HepG2 (cell line): ENCODE results near the gene BCAS4. TPM values are rescaled to one million over a fixed set of nuclear protein-coding genes. Genes with fewer than 3 reads are reported as not detected.
A peak's percentile ranks its signal among the peaks of the same experiment; 100 is the strongest.

Experiments
- FLYWCH1 ChIP-seq: sonication (generic); formaldehyde crosslinking; IDR thresholded peaks from 2 replicates; pipeline ENCODE4 v1.8.1; 2023; ENCODE audit warnings: mild to moderate bottlenecking, missing genetic modification reagents
- HMGA1 ChIP-seq: sonication (generic); formaldehyde crosslinking; conservative IDR thresholded peaks from 2 replicates; pipeline ENCODE4 v1.4.0; 2020; ENCODE audit warnings: missing genetic modification reagents
- JDP2 ChIP-seq: sonication (generic); formaldehyde crosslinking; IDR thresholded peaks from 2 replicates; pipeline ENCODE4 v1.8.1; 2022; ENCODE audit warnings: missing genetic modification reagents, borderline replicate concordance
- NCOA2 ChIP-seq: sonication (generic); formaldehyde crosslinking; IDR thresholded peaks from 2 replicates; pipeline ENCODE4 v1.8.0; 2022; ENCODE audit warnings: inconsistent platforms
- PRMT3 ChIP-seq: sonication (generic); formaldehyde crosslinking; IDR thresholded peaks from 2 replicates; pipeline ENCODE4 v1.8.1; 2022; ENCODE audit warnings: low read depth, mild to moderate bottlenecking, moderate library complexity, missing genetic modification reagents, borderline replicate concordance
- RFXANK ChIP-seq: IDR thresholded peaks from 2 replicates; pipeline ENCODE4 v1.6.1; 2016
- RORA ChIP-seq: sonication (generic); formaldehyde crosslinking; IDR thresholded peaks from 2 replicates; pipeline ENCODE4 v1.5.0; 2020; ENCODE audit warnings: mild to moderate bottlenecking, missing genetic modification reagents, moderate library complexity
- ZNF232 ChIP-seq: sonication (generic); formaldehyde crosslinking; IDR thresholded peaks from 2 replicates; pipeline ENCODE4 v1.4.0; 2020; ENCODE audit warnings: missing genetic modification reagents, borderline replicate concordance
- ZNF709 ChIP-seq: sonication (generic); formaldehyde crosslinking; IDR thresholded peaks from 2 replicates; pipeline ENCODE4 v1.5.0; 2020; ENCODE audit warnings: mild to moderate bottlenecking, missing genetic modification reagents
- ZNF761 ChIP-seq: sonication (generic); formaldehyde crosslinking; conservative IDR thresholded peaks from 2 replicates; pipeline ENCODE4 v1.4.0; 2020; ENCODE audit warnings: mild to moderate bottlenecking, missing genetic modification reagents
- ZNF768 ChIP-seq: sonication (generic); formaldehyde crosslinking; IDR thresholded peaks from 2 replicates; pipeline ENCODE4 v1.4.0; 2020; ENCODE audit warnings: missing genetic modification reagents
- ZNF782 ChIP-seq: sonication (generic); formaldehyde crosslinking; IDR thresholded peaks from 2 replicates; pipeline ENCODE4 v1.4.0; 2020; ENCODE audit warnings: missing genetic modification reagents, mild to moderate bottlenecking, borderline replicate concordance
- polyA plus RNA-seq, 8 experiments: library from polyadenylated mRNA; depleted of rRNA in 3 of 8; stranded (reverse) in 7 of 8; unstranded in 1 of 8; fragments of >200 nt; fragmentation: Illumina TruSeq in 4 of 8; extraction: Trizol in 4 of 8; gene quantifications; 2 replicates each; pipeline versions ENCODE4 v1.2.1 to v1.2.3, GENCODE V29; 2011 to 2016; ENCODE audit warnings: low read depth in 4 of 8, missing spikeins in 1 of 8, mixed read lengths in 1 of 8; ENCODE audit not compliant: insufficient read depth in 1 of 8
- total RNA-seq, 5 experiments: library from RNA; depleted of rRNA; stranded (reverse); fragments of >200 nt; fragmentation: Illumina TruSeq; extraction: Trizol; gene quantifications; 2 replicates each; pipeline ENCODE4 v1.2.3, GENCODE V29; 2016; ENCODE audit warnings: low read depth in 1 of 5
- TF ChIP-seq, protein P1 (sequence below): sonication (generic); formaldehyde crosslinking; IDR thresholded peaks from 2 replicates; pipeline ENCODE4 v1.8.1; 2022; ENCODE audit warnings: mild to moderate bottlenecking, missing genetic modification reagents
- TF ChIP-seq, protein P2 (sequence below): sonication (generic); formaldehyde crosslinking; IDR thresholded peaks from 2 replicates; pipeline ENCODE4 v1.5.1; 2020; ENCODE audit warnings: missing genetic modification reagents, mild to moderate bottlenecking, borderline replicate concordance
- TF ChIP-seq, protein P3 (sequence below): sonication (generic); formaldehyde crosslinking; conservative IDR thresholded peaks from 2 replicates; pipeline ENCODE4 v1.5.0; 2020; ENCODE audit warnings: missing genetic modification reagents
- TF ChIP-seq, protein P4 (sequence below): sonication (generic); formaldehyde crosslinking; IDR thresholded peaks from 2 replicates; pipeline ENCODE4 v1.4.0; 2020; ENCODE audit warnings: missing genetic modification reagents
- TF ChIP-seq, protein P5 (sequence below): sonication (generic); formaldehyde crosslinking; IDR thresholded peaks from 2 replicates; pipeline ENCODE4 v1.5.0; 2020; ENCODE audit warnings: missing genetic modification reagents

The BCAS4 gene
- total and polyA plus RNA-seq, 2 of the 13 experiments (the other 11 are each of a cell fraction or from before 2014, with no cell fraction given), result 7.2 to 8.0 TPM

DNA sequence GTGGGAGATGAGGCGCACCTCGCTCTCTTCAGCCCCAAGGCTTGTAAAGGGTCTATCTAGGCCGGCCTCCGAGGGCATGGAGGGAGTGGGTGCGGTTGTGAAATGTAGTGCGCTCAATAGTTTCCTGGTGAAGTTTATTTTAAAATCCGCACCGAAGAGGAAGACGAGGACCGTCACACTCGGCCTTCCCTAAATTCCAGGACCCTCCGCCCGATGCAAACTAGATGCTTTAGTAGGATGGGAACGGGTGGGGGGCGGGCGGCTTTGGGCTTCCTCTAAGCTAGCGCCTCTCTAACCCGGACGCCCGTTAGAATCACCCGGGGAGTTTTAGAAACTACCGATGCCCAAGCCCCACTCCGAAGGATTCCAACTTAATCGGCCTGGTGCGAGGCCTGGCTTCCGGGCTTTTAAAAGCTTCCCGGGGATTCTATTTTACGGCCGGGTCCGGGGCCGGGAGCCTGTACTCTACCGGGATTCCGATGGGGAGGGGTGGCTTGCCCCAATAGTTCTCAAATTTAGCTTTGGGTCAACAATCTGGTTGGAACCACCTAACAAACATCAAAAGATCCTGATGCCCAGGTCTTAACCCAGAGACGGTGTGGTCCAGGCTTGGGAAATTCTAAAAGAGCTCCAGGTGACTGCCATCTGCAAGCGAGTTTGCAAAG, 548 bp upstream of the BCAS4 start (continued):
- TF ChIP-seq JDP2, result no peak
- TF ChIP-seq ZNF709 (CRISPR knock-in tag), result no peak
- TF ChIP-seq ZNF232 (CRISPR knock-in tag), result 0 out of 2 replicates have a peak, but pooled peaks have one; percentile 41
- TF ChIP-seq NCOA2 (CRISPR knock-in tag), result no peak
- TF ChIP-seq, protein P1, sequence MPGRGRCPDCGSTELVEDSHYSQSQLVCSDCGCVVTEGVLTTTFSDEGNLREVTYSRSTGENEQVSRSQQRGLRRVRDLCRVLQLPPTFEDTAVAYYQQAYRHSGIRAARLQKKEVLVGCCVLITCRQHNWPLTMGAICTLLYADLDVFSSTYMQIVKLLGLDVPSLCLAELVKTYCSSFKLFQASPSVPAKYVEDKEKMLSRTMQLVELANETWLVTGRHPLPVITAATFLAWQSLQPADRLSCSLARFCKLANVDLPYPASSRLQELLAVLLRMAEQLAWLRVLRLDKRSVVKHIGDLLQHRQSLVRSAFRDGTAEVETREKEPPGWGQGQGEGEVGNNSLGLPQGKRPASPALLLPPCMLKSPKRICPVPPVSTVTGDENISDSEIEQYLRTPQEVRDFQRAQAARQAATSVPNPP (CRISPR knock-in tag), result 0 out of 2 replicates have a peak, but pooled peaks have one; percentile 4
- TF ChIP-seq, protein P2, sequence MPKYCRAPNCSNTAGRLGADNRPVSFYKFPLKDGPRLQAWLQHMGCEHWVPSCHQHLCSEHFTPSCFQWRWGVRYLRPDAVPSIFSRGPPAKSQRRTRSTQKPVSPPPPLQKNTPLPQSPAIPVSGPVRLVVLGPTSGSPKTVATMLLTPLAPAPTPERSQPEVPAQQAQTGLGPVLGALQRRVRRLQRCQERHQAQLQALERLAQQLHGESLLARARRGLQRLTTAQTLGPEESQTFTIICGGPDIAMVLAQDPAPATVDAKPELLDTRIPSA (CRISPR knock-in tag), result no peak
- TF ChIP-seq PRMT3 (CRISPR knock-in tag), result no peak
- TF ChIP-seq, protein P3, sequence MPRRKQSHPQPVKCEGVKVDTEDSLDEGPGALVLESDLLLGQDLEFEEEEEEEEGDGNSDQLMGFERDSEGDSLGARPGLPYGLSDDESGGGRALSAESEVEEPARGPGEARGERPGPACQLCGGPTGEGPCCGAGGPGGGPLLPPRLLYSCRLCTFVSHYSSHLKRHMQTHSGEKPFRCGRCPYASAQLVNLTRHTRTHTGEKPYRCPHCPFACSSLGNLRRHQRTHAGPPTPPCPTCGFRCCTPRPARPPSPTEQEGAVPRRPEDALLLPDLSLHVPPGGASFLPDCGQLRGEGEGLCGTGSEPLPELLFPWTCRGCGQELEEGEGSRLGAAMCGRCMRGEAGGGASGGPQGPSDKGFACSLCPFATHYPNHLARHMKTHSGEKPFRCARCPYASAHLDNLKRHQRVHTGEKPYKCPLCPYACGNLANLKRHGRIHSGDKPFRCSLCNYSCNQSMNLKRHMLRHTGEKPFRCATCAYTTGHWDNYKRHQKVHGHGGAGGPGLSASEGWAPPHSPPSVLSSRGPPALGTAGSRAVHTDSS (CRISPR knock-in tag), result no peak
- TF ChIP-seq RORA (CRISPR knock-in tag), result no peak
- TF ChIP-seq ZNF768 (CRISPR knock-in tag), result no peak
- no peak for TF ChIP-seq HMGA1
- TF ChIP-seq FLYWCH1 (CRISPR knock-in tag), result 0 out of 2 replicates have a peak, but pooled peaks have one; percentile 39
- TF ChIP-seq ZNF782 (CRISPR knock-in tag), result no peak
- TF ChIP-seq RFXANK (CRISPR knock-in tag), result no peak
- no peak for TF ChIP-seq ZNF761
- TF ChIP-seq, protein P4, sequence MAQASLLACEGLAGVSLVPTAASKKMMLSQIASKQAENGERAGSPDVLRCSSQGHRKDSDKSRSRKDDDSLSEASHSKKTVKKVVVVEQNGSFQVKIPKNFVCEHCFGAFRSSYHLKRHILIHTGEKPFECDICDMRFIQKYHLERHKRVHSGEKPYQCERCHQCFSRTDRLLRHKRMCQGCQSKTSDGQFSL (CRISPR knock-in tag), result 0 out of 2 replicates have a peak, but pooled peaks have one; percentile 22
- TF ChIP-seq, protein P5, sequence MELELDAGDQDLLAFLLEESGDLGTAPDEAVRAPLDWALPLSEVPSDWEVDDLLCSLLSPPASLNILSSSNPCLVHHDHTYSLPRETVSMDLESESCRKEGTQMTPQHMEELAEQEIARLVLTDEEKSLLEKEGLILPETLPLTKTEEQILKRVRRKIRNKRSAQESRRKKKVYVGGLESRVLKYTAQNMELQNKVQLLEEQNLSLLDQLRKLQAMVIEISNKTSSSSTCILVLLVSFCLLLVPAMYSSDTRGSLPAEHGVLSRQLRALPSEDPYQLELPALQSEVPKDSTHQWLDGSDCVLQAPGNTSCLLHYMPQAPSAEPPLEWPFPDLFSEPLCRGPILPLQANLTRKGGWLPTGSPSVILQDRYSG (CRISPR knock-in tag), result 0 out of 2 replicates have a peak, but pooled peaks have one; percentile 7
- TF ChIP-seq, all 625 proteins: peak for 23
